Naive thymus-derived CD4-positive, alpha-beta T cell (primary cell): ENCODE data around the gene PBX3. TPM values are rescaled to one million over a fixed set of nuclear protein-coding genes. Genes with fewer than 3 reads are reported as not detected.

Source experiments
- ATAC-seq: fragments of 150-1000 bp; cut with Tn5 transposase; 2 replicates; pipeline ENCODE4 v1.10.0; 2021; ENCODE audit warnings: mild to moderate bottlenecking, moderate library complexity
- CTCF ChIA-PET: fragments of 350-600 bp; sonication (Branson Sonifier 250); formaldehyde crosslinking; loops from one replicate; lab custom pipeline; 2021; ENCODE audit warnings: antibody characterized with exemption; lab: Charles Lee
- POLR2A ChIA-PET: fragments of 350-600 bp; sonication (Branson Sonifier 250); formaldehyde crosslinking; loops from one replicate; lab custom pipeline; 2021; ENCODE audit warnings: antibody characterized with exemption, inconsistent platforms; lab: Charles Lee
- DNase-seq, 9 donors: peaks; one replicate each; pipeline versions ENCODE4 v3.0.0 to v3.0.0-alpha.2; 2020 to 2022; ENCODE audit warnings: mixed read lengths in 1 of 9
- H3K27ac ChIP-seq: one replicate; pipeline ENCODE4 v1.7.0; 2013; ENCODE audit warnings: mild to moderate bottlenecking, low read depth, low read length, moderate library complexity
- H3K27me3 ChIP-seq, 2 donors: one replicate each; pipeline ENCODE4 v1.7.0; 2013; ENCODE audit warnings: low read length in 2 of 2, mild to moderate bottlenecking in 2 of 2, moderate library complexity in 2 of 2; ENCODE audit not compliant: control insufficient read depth in 2 of 2, insufficient read depth in 2 of 2
- H3K36me3 ChIP-seq, 3 experiments: 1 replicate in 2 of 3; 2 replicates in 1 of 3; pipeline ENCODE4 v1.7.0; 2013; ENCODE audit warnings: low read length in 3 of 3, mild to moderate bottlenecking in 3 of 3, moderate library complexity in 1 of 3; ENCODE audit not compliant: insufficient read depth in 3 of 3, control insufficient read depth in 2 of 3
- H3K4me1 ChIP-seq, 2 donors: one replicate each; pipeline ENCODE4 v1.7.0; 2013; ENCODE audit warnings: low read length in 2 of 2, mild to moderate bottlenecking in 2 of 2, moderate library complexity in 1 of 2; ENCODE audit not compliant: control insufficient read depth in 2 of 2, insufficient read depth in 2 of 2
- H3K4me3 ChIP-seq: 2 replicates; pipeline ENCODE4 v1.7.0; 2013; ENCODE audit warnings: mild to moderate bottlenecking, low read length
- H3K9me3 ChIP-seq, 3 experiments: 1 replicate in 2 of 3; 2 replicates in 1 of 3; pipeline ENCODE4 v1.7.0; 2013; ENCODE audit warnings: low read length in 3 of 3; ENCODE audit not compliant: control insufficient read depth in 2 of 3
- H3K27ac Mint-ChIP-seq, 9 donors: one replicate each; pipeline ENCODE4 v1.8.0; 2020 to 2022; ENCODE audit warnings: mixed read lengths in 9 of 9, mild to moderate bottlenecking in 8 of 9, moderate library complexity in 5 of 9, inconsistent platforms in 2 of 9
- H3K27me3 Mint-ChIP-seq, 5 donors: one replicate each; pipeline ENCODE4 v1.8.0; 2021 to 2022; ENCODE audit warnings: mixed read lengths in 5 of 5, mild to moderate bottlenecking in 1 of 5
- H3K36me3 Mint-ChIP-seq, 5 donors: one replicate each; pipeline ENCODE4 v1.8.0; 2020 to 2022; ENCODE audit warnings: mixed read lengths in 5 of 5, mild to moderate bottlenecking in 3 of 5, inconsistent platforms in 1 of 5
- H3K4me1 Mint-ChIP-seq, 7 donors: one replicate each; pipeline ENCODE4 v1.8.0; 2020 to 2022; ENCODE audit warnings: mixed read lengths in 7 of 7, mild to moderate bottlenecking in 3 of 7, inconsistent platforms in 1 of 7
- H3K4me3 Mint-ChIP-seq, 10 donors: one replicate each; pipeline ENCODE4 v1.8.0; 2020 to 2022; ENCODE audit warnings: mild to moderate bottlenecking in 10 of 10, mixed read lengths in 10 of 10, moderate library complexity in 6 of 10, inconsistent platforms in 2 of 10
- H3K9me3 Mint-ChIP-seq, 11 donors: one replicate each; pipeline ENCODE4 v1.8.0; 2020 to 2022; ENCODE audit warnings: mixed read lengths in 11 of 11, mild to moderate bottlenecking in 4 of 11, inconsistent platforms in 1 of 11, moderate library complexity in 1 of 11
- intact Hi-C, 2 donors: fragments of 100-400 bp; cut with micrococcal nuclease; formaldehyde crosslinking; loops; one replicate each; pipeline ENCODE4 v1.15.1; 2023
- polyA plus RNA-seq, 2 donors: library from polyadenylated mRNA; unstranded; fragments of 300-500 nt; fragmentation: Illumina TruSeq; gene quantifications; one replicate each; pipeline ENCODE4 v1.2.3, GENCODE V29; 2021
- total RNA-seq, 6 experiments: library from RNA in 5 of 6; stranded (reverse) in 5 of 6; gene quantifications; 1 replicate in 5 of 6; 2 replicates in 1 of 6; pipeline ENCODE4 v1.2.3 and lab custom pipeline; 2021 to 2026

The PBX3 gene
- total and polyA plus RNA-seq, 7 experiments from 2014 or later = 3.6 to 38.1 (median 18.9) TPM

GRCh38 chr9:125742657-125743056 lies 4.5 kb upstream of the PBX3 start:
- peaks cover 0 to 46% (median 0%) of the 10 kb centered on the region in 5 donors for H3K27me3 Mint-ChIP-seq
- intact Hi-C loops = loop anchor here in 1 of 2 donors (10.0 kb wide), 2 partner anchors 978 to 1172 kb away; partner anchors contain the start of gene RALGPS1
- no peak overlapping the region for H3K4me3 Mint-ChIP-seq
- DNase-seq = no peak
- no peak for ATAC-seq
- H3K36me3 Mint-ChIP-seq = no peaks in the 10 kb centered on the region
- CTCF ChIA-PET = no interaction called here
- peaks cover 0 to 4% (median 0%) of the 10 kb centered on the region in 11 donors for H3K9me3 Mint-ChIP-seq
- Histone ChIP-seq H3K36me3 (peaks cover 0 to 3% (median 0%) of the 10 kb centered on the region in 3 experiments), H3K4me3 (no peak overlapping the region), H3K27ac (no peak overlapping the region), H3K27me3 (no peaks in the 10 kb centered on the region), H3K4me1 (no peaks in the 10 kb centered on the region), H3K9me3 (no peaks in the 10 kb centered on the region)
- peaks cover 0 to 12% (median 5%) of the 10 kb centered on the region in 7 donors for H3K4me1 Mint-ChIP-seq
- H3K27ac Mint-ChIP-seq = no peak overlapping the region
- POLR2A ChIA-PET = no interaction called here

GRCh38 chr9:125743682-125744428 lies 3.3 kb upstream of the PBX3 start:
- intact Hi-C loops = loop anchor here in 1 of 2 donors (10.0 kb wide), 2 partner anchors 979 to 1171 kb away; partner anchors contain the start of gene RALGPS1
- CTCF ChIA-PET = no interaction called here

GRCh38 chr9:125744616-125745015 lies 2.6 kb upstream of the PBX3 start:
- ChIA-PET POLR2A (no interaction called here), CTCF (no interaction called here)
- Mint-ChIP-seq H3K4me3 (peak overlapping the region in 5 of 10 donors; percentile 4 to 94 (median 39)), H3K27me3 (peaks cover 0 to 43% (median 0%) of the 10 kb centered on the region in 5 donors), H3K36me3 (peaks cover 0 to 3% (median 0%) of the 10 kb centered on the region in 5 donors), H3K9me3 (peaks cover 0 to 3% (median 0%) of the 10 kb centered on the region in 11 donors), H3K4me1 (peaks cover 3 to 27% (median 18%) of the 10 kb centered on the region in 7 donors), H3K27ac (peak overlapping the region in 4 of 9 donors; percentile 6 to 88 (median 52))
- DNase-seq (no peak), ATAC-seq (no peak)
- peaks cover 0 to 8% (median 0%) of the 10 kb centered on the region in 3 experiments for H3K36me3 ChIP-seq
- no peak overlapping the region for H3K27ac ChIP-seq
- peaks cover 0 to 4% of the 10 kb centered on the region in 2 donors for H3K4me1 ChIP-seq
- intact Hi-C loops = loop anchor here (5.0 to 10.0 kb wide), 5 partner anchors 542 to 1170 kb away; partner anchors contain the start of genes GOLGA1 (in 1 of the 2), RABEPK (in 1 of the 2) and RALGPS1 (in 1 of the 2)
- H3K4me3 ChIP-seq = no peak overlapping the region
- H3K27me3 ChIP-seq = no peaks in the 10 kb centered on the region
- no peaks in the 10 kb centered on the region for H3K9me3 ChIP-seq

More at GRCh38 chr9:125743682-125744428, 3.3 kb upstream of the PBX3 start:
- Histone ChIP-seq H3K9me3 (no peaks in the 10 kb centered on the region), H3K27me3 (no peaks in the 10 kb centered on the region), H3K4me3 (no peak overlapping the region), H3K36me3 (peaks cover 0 to 8% (median 0%) of the 10 kb centered on the region in 3 experiments), H3K4me1 (peaks cover 0 to 2% of the 10 kb centered on the region in 2 donors), H3K27ac (no peak overlapping the region)
- ATAC-seq = no peak
- POLR2A ChIA-PET = interaction anchor here (0.5 to 0.7 kb wide), 2 partner anchors 618 to 1824 kb away, joined by 3 read pairs; no protein-coding TSS in a partner anchor
- peak overlapping the region in 1 of 9 donors; percentile 34 for H3K27ac Mint-ChIP-seq
- no peak overlapping the region for H3K4me3 Mint-ChIP-seq
- peaks cover 0 to 43% (median 0%) of the 10 kb centered on the region in 5 donors for H3K27me3 Mint-ChIP-seq
- peaks cover 0 to 19% (median 11%) of the 10 kb centered on the region in 7 donors for H3K4me1 Mint-ChIP-seq
- H3K36me3 Mint-ChIP-seq = no peaks in the 10 kb centered on the region
- DNase-seq = no peak
- H3K9me3 Mint-ChIP-seq = peaks cover 0 to 3% (median 0%) of the 10 kb centered on the region in 11 donors

GRCh38 chr9:125745018-125745417 lies 2.2 kb upstream of the PBX3 start:
- H3K9me3 ChIP-seq = no peaks in the 10 kb centered on the region
- H3K9me3 Mint-ChIP-seq = peaks cover 0 to 3% (median 0%) of the 10 kb centered on the region in 11 donors
- H3K27ac Mint-ChIP-seq = peak overlapping the region in 7 of 9 donors; percentile 11 to 93 (median 88)
- ATAC-seq (no peak), DNase-seq (no peak)
- peaks cover 0 to 3% (median 0%) of the 10 kb centered on the region in 5 donors for H3K36me3 Mint-ChIP-seq
- no peaks in the 10 kb centered on the region for H3K27me3 ChIP-seq
- peak overlapping the region; percentile 4 for H3K27ac ChIP-seq
- POLR2A ChIA-PET = interaction anchor here (1.2 to 1.3 kb wide), 2 partner anchors 85 to 978 kb away, joined by 3 to 6 read pairs; no protein-coding TSS in a partner anchor
- peaks cover 0 to 43% (median 0%) of the 10 kb centered on the region in 5 donors for H3K27me3 Mint-ChIP-seq
- H3K4me3 Mint-ChIP-seq = peak overlapping the region; percentile 94 to 99 (median 94)
- H3K4me1 Mint-ChIP-seq = peaks cover 4 to 31% (median 22%) of the 10 kb centered on the region in 7 donors
- H3K4me1 ChIP-seq = peaks cover 0 to 4% of the 10 kb centered on the region in 2 donors
- intact Hi-C loops = loop anchor here (5.0 to 10.0 kb wide), 5 partner anchors 543 to 1170 kb away; partner anchors contain the start of genes GOLGA1 (in 1 of the 2), RABEPK (in 1 of the 2) and RALGPS1 (in 1 of the 2)
- CTCF ChIA-PET = no interaction called here
- peaks cover 0 to 8% (median 0%) of the 10 kb centered on the region in 3 experiments for H3K36me3 ChIP-seq
- no peak overlapping the region for H3K4me3 ChIP-seq

- Mint-ChIP-seq H3K27ac (peak overlapping the region; percentile 84 to 93 (median 90)), H3K4me1 (peaks cover 8 to 37% (median 29%) of the 10 kb centered on the region in 7 donors), H3K27me3 (peaks cover 0 to 43% (median 0%) of the 10 kb centered on the region in 5 donors), H3K36me3 (peaks cover 0 to 5% (median 0%) of the 10 kb centered on the region in 5 donors), H3K9me3 (peaks cover 0 to 3% (median 0%) of the 10 kb centered on the region in 11 donors), H3K4me3 (peak overlapping the region; percentile 94 to 99 (median 94))
- ChIA-PET POLR2A (interaction anchor here (1.2 to 1.3 kb wide), 3 partner anchors 38 to 978 kb away, joined by 3 to 6 read pairs (median 5); partner anchors contain the start of gene MAPKAP1), CTCF (interaction anchor here (0.6 kb wide), 1 partner anchor 98 kb away, joined by 3 read pairs; no protein-coding TSS in a partner anchor)
- intact Hi-C loops = loop anchor here (1.0 to 10.0 kb wide), 14 partner anchors 38 to 1169 kb away; partner anchors contain the start of genes HSPA5 (in 2 of the 2), MAPKAP1 (in 2 of the 2), ARPC5L (in 1 of the 2) and GOLGA1 (in 1 of the 2)
- no peak for DNase-seq
- ATAC-seq = no peak
- peaks cover 0 to 8% (median 0%) of the 10 kb centered on the region in 3 experiments for H3K36me3 ChIP-seq
- H3K4me3 ChIP-seq = peak overlapping the region; percentile 87
- H3K4me1 ChIP-seq = peaks cover 0 to 4% of the 10 kb centered on the region in 2 donors
- H3K27ac ChIP-seq = peak overlapping the region; percentile 4
- H3K9me3 ChIP-seq = no peaks in the 10 kb centered on the region
- no peaks in the 10 kb centered on the region for H3K27me3 ChIP-seq
These were observed 1.5 kb upstream of the PBX3 start for GRCh38 chr9:125745682-125746016.
